NCI-H1048 (cell line): Measurements from ENCODE around the gene CARMIL1.
"Not testable (repeated sequence)": the region's sequence is repeated elsewhere in the genome, so short reads cannot be mapped to it uniquely, and the experiment has no call there.

Experiments used
- DNase-seq: peaks from one replicate; lab custom pipeline; 2025; lab: John Stamatoyannopoulos, UW

The CARMIL1 gene

DNA sequence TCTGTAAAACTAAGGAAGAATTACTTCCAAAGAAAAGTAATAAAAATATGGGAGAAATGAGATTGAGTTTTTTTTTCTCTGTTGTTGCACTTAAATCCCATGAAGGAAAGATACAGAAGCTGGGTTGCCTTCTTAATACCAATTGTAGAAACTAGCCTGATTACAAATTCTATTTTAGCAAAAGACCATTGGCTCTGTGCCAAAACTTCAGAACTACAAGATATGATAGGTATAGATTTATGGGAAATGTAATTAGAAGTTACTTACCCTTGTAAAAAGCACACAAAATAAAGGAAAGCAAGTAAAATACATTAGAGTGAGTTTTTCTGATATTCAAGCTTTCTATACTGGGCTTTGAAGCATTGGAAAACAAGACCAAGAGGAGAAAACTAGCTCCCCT lies 299.4 kb downstream of the CARMIL1 start:
- no peak for DNase-seq

DNA sequence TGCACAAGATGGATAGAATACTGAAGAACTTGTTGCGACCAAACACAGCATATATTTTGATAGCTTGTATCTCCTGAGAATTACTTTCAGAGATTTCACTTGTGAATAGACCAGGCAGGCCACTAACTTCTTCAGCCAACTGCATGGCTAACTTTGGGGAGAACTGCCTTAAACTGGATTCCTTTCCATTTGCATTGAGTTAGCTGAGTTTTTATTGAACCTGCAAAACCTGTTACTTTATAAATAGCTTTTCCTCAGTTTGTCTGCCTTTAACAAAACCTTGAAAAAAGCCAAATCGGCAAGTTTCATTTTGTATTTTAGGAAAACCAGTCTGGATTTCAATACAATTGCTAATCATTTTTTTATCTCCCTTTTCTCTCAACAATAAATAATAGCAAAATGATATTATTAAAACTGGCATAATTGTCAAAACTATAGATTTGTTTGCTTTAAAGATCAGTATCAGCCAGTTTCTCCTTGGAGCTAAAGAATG lies 300.3 kb downstream of the CARMIL1 start:
- no peak for DNase-seq

DNA sequence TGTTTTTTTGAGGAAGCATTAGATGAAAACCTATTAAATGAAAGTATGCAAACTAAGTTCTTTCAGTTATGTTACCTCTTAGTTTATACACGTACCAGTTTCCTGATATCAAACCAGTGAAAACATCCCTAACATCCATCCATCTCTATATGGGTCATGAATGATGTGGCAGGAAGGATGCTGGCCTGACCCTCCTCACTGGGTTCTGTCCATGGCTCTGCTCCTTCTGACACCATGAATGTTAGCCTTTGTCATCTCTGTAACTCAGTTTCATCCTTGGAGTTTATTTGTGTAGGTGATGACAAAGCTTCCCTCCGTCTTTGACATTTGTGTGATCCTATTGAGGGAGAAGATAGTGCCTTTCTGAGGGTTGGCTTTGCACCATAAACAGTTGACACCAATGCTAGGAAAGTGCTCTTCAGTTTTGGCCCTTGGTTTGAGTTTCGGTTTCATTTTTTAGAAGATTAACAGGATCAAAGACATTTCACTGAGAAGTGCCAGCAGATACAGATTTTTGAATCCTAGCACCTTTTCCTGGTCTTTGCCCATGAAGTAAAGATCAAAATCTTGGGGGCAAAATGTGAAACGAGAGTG lies 300.8 kb downstream of the CARMIL1 start:
- no peak for DNase-seq

DNA sequence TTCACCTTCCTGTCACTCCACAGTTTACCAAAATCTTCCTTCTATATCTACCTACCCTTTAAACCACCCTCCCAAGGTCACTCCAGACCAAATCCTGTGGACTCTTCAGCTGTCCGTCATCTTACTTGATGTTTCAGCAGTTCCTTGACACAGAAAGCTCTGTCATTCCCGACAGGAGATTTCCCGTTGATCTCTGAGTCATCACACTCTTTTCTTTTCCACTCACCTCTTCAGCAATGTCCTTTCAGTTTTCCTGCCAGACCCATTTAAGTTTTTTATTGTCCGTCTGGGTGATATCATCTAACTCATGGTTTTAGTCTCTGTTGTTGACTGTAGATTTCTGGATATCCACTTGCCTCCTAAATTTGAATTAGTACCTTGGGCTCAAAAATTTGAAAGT lies 302.9 kb downstream of the CARMIL1 start:
- DNase-seq, result no peak

DNA sequence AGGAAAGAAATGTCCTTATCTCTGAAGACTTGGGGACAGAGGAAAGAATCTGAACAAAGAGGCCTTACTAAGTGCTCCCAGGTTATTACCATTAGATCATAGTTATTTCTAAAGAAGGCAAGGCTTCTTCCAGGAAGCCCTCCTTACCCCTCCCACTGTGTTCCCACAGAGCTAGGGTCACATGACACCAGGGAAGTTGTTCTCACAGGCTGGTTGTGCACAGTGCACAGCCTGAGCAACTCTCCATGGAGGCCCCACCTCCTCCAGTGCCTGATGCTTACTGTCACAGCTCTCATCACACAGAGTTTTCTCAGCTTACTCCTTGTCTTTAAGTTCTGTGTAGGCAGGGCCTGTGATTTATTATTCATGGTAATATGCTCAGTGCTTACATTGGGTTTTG lies 303.9 kb downstream of the CARMIL1 start:
- no peak for DNase-seq

DNA sequence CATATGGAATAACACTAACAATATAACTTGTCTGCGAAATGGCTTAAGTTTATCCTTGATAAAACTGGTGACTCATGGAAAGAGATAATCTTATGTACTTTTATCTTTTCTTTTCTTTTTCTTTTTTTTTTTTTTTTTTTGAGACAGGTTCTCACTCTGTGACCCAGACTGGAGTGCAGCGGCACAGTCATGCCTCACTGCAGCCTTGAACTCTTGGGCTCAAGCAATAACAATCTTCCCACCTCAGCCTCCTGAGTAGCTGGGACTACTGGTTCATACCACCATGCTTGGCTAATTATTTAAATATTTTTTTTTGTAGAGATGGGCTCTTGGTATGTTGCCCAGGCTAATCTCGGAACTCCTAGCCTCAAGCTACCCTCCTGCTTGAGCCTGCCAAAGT lies 304.7 kb downstream of the CARMIL1 start:
- no peak for DNase-seq

DNA sequence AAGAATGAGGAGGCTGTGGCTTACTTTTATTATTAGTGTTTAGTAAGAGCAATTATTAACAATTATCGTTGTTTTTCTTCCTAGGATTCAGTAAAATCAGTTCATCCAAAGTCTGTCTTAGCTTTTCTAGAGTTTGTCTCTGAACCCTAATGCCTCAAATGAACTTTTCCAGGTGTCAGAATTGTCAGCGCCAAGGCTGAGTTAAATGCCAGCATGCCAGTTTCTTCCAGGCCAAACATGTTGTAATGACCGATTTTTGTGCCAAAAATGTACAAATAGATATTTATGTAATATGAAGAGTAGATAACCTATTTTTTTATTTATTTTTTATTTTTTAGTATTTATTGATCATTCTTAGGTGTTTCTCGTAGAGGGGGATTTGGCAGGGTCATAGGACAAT lies 306.1 kb downstream of the CARMIL1 start:
- no peak for DNase-seq

DNA sequence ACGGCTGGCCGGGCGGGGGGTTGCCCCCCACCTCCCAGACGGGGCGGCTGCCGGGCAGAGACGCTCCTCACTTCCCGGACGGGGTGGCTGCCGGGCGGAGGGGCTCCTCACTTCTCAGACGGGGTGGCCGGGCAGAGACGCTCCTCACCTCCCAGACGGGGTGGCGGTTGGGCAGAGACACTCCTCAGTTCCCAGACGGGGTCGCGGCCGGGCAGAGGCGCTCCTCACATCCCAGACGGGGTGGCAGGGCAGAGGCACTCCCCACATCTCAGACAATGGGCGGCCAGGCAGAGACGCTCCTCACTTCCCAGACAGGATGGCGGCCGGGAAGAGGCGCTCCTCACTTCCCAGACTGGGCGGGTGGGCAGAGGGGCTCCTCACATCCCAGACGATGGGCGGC lies 306.9 kb downstream of the CARMIL1 start:
- not testable (repeated sequence) for DNase-seq

DNA sequence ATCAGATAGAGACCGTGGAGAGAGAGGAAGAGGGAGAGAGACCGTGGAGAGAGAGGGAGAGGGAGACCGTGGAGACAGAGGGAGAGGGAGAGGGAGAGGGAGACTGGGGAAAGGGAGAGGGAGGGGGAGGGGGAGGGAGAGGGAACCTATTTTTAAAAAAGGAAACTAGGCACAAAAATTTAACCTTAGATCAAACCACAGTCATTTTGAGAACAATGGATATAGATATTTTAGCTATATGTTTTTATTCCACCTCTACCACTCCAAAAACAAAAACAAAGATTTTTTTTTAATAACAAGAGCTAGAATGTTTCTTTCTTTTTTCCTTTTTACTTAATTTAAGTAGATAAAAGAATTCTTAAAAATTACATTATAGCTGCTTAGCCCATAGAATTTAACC lies 307.8 kb downstream of the CARMIL1 start:
- DNase-seq, result no peak

DNA sequence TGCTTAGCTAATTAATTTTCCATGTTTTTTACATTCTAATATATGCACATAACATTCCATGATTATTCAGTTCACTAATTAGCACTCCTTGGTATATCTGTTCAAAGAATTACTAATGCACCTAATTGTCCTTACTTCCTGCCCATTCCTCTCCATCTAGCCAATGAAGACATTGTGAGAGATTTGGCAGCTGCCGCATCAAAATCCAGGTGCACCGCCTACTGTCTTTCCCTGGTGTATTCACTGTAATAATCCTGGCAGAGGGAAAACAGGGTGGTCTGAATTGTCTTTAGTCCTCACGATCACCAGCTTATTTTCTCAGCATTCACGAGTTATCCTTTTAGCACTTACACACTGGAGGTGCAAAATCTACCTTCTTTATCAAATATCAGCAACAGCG lies 311.8 kb downstream of the CARMIL1 start:
- DNase-seq, result no peak

DNA sequence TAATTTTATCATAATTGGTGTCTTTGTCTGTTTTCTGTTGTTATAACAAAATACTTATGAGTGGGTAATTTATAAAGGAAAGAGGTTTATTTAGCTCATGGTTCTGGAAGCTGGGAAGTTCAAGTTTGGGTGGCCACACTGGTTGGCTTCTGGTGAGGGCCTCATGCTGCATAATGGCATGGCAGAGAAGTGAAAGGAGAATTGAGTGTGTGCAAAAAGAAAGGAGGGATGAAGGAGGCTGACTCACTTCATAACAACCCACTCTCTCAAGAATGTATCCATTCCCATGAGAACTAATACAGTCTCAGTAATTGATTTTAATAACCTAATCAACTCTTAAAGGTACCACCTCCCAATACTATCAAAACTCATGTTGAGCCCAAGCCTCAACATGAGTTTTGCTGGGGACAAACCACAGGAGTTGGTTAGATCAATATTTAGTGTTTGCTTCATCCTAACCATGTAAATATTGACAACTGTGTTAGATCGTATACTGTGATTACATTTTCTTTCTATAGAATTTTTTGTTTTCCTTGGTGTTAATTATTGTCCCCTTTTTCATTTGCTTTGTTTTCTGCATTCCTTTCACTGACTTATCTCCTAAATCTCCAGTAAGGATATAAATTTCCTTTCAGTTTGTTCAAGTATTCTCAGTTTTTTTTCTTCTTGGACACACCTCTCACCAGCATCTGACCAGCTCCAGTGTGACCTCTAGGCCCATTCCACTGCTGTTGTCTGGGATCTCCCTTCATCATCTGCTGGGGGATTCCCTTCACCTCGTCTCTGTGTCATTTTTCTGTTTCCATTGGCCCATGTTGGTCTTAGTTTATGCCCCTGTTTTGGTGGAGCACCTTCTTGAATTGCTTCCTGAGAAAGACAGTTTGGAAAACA lies 318.0 kb downstream of the CARMIL1 start:
- DNase-seq, result no peak

DNA sequence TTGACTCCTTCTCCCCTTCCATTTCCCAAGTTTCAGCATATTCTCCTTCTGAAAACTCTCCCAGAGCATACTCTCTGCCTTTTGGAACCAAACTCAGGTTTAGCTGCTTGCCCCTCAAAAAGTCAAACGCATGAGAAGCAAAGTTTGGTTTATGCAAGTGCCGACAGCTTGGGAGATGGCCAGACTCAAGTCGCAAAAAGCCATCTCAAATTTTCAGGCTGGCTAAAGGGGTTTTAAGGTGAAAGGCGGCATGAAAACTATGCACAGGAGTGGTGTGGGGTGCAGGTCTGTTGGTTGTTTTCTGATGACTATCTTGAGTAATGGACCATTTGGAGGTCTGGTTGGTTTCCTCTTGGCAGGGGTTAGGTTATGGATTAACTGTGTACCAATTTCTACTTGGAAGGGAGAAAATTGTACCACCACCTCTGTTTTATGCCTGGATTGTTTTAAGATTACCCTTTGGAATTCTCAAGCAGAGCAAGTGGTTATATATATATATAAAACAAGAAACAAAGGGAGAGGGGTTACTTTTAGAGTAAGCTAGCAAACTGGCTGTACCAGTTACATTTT lies 320.4 kb downstream of the CARMIL1 start:
- DNase-seq, result no peak

DNA sequence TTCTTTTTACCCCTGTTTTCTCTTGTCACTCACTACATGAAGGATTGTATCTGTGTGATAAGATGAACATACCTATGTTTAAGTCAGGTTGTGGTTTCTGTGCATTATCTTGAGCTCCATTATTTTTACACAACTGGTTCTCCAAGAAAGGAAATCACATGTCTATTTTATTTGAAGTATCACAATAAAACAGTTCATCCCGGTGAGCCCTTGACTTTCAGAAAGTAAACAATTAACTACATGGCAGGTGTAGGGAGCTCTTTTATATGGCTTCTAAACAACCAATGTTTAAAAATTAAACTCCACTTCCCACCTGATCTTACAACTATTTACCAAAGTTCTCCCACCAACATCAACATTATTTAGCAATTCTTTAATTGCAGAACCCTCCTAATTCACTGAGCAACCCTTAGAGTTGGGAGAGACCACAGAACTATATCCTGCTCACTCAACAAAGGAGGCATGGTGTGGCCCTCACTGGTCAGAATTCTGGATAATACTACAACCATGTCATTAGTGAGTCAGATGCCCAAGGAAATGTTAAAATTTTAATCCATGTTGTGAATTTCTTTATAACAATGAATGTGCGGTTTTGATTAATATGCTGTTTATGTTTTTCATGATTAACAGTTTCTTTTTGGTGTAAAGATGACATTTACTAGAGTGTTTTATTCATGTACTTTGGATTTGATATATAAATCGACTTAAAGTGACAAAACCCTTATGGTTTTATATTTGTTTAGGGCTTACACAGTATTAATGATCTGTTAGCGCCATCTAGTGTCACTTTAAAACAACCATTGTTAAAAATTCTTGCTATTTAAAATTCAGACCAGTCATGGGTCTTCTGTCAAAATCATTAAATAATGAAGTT lies 322.9 kb downstream of the CARMIL1 start:
- no peak for DNase-seq

DNA sequence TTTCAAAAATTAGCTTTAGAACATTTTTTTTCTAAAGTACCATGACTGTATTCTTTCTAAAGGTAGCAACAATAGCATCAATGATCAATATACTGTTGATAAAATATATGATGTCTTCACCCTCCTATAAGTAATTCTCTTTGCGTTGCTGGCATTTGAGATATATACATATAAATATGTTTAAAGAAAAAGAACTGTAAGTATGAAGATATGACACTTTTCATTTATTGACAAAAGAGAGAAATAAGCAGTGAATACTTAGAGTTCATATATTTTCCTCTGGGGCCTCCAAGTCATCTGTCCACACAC lies 323.5 kb downstream of the CARMIL1 start:
- DNase-seq, result no peak

DNA sequence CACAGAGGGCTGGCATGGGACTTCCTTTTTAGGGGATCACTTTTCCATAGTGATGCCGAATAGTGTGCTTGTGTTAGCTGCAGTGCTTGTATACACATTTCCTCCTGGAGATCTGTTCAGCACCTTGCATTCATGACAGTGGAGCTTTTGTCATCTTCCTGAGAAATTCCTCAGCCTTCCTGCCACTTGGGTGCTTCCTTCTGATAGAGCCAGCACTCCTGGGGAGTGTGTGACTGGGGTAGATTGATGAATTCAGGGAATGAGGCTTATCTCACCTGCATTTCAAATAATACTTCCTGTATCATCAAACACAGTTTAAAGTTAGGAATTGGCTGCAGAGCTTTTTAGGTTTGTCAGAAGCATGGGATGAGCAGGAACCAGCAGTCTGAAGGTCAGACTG lies 324.1 kb downstream of the CARMIL1 start:
- no peak for DNase-seq

DNA sequence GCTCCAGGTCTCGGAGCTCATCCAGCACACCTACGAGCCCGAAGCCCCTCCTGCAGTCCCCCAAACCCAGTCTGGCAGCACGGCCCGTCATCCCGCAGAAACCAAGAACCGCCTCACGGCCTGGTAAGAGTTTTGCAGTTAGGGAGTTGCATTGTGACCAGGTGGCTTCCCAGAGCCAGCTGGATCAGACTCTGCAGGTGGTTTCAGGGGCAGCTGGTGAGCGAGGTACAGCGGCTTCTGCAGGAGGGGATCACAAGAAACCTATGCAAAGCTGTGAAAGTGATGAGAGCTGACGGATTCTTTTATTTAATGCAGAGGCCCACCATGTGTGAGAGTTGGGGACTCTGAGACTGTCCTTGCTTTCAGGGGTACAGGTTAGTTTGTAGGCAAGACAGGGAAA lies 327.0 kb downstream of the CARMIL1 start:
- DNase-seq, result no peak

DNA sequence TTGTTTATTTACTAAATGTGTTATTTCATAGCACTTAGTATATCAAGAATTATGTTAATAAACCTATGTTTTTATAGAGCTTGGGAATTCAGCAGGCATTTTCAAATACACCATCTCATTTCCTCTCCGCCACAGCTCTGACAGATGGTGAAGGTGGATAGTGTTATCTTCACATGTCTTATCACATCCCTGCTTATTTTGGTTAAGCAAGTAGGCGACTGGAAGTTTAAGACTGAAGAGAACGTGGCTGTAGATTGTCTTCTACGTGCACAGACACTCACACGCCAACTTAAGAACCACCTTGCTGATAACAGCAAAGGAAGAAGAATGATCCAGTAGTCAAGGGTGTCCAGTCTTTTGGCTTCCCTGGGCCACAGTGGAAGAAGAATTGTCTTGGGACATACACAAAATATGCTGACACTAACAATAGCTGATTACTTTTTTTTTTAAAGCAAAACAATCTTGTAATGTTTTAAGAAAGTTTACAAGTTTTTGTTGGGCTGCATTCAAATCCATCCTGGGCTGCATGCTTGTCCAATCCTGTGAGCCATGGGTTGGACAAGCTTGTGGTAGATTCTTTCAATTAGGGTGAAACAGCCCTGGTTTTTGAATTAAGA lies 329.5 kb downstream of the CARMIL1 start:
- DNase-seq, result no peak

DNA sequence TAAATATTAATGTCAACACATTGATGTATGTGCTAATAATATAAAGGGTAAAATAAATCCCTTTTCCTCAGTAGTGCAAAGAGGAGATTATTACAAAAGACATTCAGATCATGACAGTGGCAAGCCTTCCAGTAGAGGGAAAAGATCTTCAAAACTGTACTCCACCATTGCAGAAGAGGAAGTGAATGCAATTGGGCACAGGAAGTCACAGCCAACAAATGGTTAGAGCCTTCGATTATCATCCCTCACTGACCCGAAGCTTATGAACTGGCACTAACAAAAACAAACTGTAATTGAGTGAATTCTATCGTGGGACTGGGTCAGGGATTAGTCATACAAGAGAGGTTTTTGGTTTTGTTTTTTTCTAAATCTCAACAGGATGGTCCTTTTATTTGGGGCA lies 333.5 kb downstream of the CARMIL1 start:
- no peak for DNase-seq

DNA sequence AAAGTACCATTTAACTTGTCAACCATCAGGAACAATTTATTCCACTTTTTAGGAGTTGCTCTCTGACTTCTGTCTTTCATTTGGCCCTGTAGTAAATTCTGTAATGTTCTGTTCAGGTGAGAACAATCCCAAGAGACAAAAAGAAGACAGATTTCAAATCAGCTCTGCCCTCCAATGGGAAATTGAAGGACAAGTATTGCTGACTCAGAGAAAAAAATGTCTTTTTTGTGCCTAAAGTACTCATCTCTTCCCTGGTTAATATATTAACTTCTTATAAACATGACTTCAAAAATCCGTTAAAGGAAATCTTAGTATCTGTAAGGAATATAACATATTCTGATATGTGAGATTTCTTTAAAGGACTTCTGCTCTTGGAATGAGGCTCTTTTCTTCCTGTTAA lies 334.2 kb downstream of the CARMIL1 start:
- no peak for DNase-seq

DNA sequence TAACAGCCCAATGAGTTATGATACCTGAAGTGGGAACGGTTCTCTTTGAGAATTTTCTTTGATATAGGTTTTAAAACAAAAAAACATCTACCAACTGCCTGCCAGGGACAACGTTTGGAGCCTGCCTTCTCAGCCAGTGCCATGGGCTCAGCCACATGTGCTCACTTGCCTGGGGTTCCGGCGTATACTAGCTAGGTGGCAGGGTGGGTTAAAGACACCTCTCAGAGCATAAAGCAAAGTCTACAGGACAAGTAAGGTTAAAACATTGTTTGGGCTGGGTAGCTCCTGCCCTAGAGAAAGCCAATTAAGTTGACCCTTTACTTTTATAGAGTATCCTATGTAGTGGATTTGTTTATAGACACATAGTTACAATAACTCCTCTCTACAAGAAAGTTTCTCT lies 334.9 kb downstream of the CARMIL1 start:
- DNase-seq, result no peak

DNA sequence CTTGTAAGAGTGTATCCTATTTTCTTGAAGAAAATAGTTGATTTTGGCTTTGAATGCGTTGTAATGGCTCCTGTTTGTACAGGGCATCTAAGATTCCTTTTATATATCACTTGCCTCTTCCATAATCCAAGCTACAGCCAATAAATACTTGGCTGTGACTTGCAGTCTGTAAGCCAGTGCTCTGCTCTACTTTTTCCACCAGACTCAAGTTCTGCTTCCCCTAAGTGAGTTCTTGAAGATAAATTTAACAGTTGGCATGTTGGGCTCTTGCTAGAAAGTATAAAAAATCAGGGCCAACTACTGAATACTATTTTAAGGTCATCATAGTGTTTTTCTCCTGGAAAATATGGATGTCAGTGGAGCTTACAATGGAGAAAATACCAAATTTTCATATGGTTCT lies 336.3 kb downstream of the CARMIL1 start:
- no peak for DNase-seq

DNA sequence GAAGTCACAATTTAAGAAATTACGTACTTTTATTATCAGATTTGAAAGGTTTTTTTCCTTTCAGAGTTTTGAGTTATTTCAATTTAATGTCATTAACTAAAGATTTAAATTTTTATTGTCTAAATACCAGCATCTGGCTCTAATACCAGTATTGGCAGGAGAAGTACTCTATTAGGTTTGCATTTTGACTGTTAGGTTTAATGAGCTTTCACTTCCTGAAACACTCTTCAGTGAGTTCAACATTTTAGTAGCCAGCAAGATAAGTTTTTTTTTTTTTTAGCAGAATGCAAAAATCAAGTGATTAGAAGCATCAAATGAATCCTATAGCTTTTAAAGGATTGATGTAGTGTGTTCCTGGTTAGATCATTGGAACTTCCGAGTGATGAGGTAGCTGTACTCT lies 338.8 kb downstream of the CARMIL1 start:
- no peak for DNase-seq
